Measurements from ENCODE around the gene INTS13.
"Not testable (repeated sequence)": the region's sequence is repeated elsewhere in the genome, so short reads cannot be mapped to it uniquely, and the experiment has no call there.

Gene INTS13, protein sequence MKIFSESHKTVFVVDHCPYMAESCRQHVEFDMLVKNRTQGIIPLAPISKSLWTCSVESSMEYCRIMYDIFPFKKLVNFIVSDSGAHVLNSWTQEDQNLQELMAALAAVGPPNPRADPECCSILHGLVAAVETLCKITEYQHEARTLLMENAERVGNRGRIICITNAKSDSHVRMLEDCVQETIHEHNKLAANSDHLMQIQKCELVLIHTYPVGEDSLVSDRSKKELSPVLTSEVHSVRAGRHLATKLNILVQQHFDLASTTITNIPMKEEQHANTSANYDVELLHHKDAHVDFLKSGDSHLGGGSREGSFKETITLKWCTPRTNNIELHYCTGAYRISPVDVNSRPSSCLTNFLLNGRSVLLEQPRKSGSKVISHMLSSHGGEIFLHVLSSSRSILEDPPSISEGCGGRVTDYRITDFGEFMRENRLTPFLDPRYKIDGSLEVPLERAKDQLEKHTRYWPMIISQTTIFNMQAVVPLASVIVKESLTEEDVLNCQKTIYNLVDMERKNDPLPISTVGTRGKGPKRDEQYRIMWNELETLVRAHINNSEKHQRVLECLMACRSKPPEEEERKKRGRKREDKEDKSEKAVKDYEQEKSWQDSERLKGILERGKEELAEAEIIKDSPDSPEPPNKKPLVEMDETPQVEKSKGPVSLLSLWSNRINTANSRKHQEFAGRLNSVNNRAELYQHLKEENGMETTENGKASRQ

DNA sequence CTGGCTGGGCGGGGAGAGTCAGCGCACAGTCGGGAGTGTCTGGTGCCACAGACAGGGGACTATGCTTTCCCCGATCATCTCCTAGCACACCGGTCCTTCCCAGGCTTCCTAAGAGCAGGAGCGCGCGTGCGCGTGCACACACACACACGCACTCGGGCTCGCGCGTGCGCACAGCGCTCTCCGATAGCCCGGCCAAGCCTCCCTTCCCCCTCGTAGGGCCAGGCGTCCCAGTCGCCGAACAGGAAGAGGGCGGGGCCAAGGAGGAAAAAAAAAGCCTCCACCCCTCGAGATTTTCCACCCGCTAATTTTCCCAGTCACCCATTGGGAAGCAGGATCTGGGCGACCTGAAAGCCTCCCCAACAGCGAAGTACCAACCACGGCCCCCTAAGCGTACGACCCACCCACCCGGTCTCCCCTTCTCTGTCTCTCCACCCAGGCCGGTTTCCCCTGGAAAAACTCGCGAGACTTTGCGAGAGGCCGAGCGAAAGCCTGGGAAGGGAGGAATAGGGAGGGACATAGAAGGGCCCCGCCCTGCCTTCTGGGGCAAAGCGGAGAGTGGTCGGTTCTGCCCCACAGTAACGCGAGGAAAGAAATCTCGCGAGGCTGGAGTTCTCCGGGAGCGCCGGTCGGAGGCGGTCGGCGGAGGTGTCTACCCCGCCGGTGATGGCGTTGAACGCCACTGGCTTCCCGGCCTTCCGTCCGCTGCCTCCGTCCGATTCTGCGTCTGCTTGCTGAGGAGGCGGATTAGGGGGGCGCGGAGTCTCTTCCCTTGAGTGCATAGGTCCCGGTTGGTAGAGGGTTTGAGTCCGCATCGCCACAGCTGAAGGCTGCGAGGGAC lies at the start of gene INTS13, which contains the start of gene FGFR1OP2:
INTS13 (minus strand) TSS at position 119 of the 838 bp plus-strand sequence. CDS start 1,178 bp downstream, outside the sequence.
FGFR1OP2 (plus strand) TSS at position 608 of the 838 bp plus-strand sequence. CDS start 15,689 bp downstream, outside the sequence.
- peak; percentile 90 for FAIRE-seq

DNA sequence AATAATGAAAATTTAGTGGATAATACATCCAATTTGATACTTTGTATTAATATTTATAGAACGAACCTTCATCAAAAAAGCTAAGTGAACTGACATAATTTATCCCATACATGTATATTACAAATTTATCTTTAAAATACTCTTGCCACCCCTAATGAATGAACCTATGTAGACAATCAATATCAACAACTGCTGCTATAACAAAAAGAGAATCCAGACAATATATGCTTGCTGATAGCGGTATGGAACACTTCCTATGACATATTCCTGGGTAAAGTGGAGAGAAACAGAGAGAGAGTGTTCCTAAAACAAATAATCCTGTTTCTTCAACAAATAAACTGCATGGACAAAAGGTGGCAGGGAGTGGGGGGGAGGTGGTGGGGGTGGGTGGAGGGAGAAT lies 45.1 kb upstream of the INTS13 start:
- FAIRE-seq, result no peak

GRCh38 chr12:26979733-26980132 lies 42.0 kb upstream of the INTS13 start:
- FAIRE-seq, result no peak

- no peak for FAIRE-seq
Measured at GRCh38 chr12:26978801-26979200, 41.0 kb upstream of the INTS13 start.

GRCh38 chr12:26976687-26977086 lies 38.9 kb upstream of the INTS13 start:
- FAIRE-seq, result no peak

DNA sequence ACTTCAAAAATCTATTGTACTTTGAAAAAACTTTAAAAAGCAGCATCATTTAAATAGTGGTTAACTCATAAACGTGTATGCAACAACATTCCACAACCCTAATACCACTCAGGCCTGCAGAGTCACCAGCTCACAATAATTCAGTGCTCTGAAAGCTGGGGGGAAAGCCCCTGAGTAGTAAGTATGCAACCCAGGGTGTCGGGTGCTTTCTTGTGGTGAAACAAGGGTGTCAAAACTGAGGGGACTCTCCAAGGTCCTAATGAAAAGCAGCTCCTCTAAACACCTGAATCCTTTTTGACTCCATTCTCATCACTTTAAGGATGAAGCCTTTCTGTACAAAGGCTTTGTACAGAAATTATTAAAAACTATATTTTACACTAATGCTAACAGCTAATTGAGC lies 34.2 kb upstream of the INTS13 start:
- no peak for FAIRE-seq

DNA sequence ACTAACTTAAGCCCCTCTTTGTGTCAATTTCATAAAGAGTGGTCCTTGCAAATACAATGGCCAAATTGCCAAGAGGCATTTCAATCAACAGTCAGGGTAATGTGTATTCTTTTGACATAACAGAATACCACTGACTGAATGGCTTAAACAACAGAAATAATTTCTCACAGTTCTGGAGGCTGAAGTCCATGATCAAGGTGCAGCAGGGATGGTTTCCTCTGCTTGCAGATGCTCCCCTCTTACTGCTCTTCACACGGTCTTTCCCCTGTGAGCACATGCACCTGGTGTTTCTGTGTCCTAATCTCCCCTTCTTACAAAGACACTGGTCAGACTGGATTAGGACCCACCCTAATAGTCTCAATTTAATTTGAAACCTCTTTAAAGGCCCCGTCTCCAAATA lies 32.4 kb upstream of the INTS13 start:
- FAIRE-seq, result no peak

DNA sequence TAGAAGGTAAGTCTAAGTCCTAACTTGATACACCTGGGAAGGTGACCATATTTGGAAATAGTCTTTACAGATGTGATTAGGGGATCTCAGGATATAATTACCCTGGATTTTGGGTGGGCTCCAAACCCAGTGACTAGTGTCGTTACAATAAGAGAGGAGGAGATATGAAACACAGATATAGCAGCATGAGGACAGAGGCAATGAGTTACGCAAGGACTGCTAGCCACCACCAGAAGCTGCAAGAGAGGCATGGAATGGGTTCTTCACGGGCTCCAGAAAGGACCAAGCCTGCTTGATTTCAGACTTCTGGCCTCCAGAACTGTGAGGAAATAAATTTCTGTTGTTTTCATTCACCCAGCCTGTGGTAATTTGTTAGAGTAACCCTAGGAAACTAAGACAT lies 29.1 kb upstream of the INTS13 start:
- FAIRE-seq, result no peak

GRCh38 chr12:26963413-26963812 lies 25.6 kb upstream of the INTS13 start:
- peak; percentile 30 for FAIRE-seq

DNA sequence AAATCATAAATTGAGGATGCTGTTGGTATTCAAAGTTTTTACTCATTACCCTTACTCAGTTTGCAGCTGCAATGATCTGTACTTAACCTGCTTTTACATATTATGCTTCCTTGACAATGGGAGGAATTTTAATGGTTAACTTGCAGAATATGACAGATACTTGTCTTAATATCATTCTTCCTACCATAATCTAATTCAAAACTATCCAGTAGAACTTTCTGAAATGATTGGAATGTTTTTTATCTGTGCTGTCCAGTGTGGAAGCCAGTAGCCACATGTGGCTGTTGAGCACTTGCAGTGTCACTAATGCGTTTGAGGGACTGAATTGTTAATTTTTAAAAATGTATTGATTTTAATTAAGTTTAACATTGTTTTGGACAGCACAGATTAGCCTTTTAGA lies 24.0 kb upstream of the INTS13 start:
- FAIRE-seq, result no peak

GRCh38 chr12:26961391-26961790 lies 23.6 kb upstream of the INTS13 start:
- FAIRE-seq, result not testable (repeated sequence)

- no peak for FAIRE-seq
Measured at GRCh38 chr12:26954027-26954426, 16.2 kb upstream of the INTS13 start.

DNA sequence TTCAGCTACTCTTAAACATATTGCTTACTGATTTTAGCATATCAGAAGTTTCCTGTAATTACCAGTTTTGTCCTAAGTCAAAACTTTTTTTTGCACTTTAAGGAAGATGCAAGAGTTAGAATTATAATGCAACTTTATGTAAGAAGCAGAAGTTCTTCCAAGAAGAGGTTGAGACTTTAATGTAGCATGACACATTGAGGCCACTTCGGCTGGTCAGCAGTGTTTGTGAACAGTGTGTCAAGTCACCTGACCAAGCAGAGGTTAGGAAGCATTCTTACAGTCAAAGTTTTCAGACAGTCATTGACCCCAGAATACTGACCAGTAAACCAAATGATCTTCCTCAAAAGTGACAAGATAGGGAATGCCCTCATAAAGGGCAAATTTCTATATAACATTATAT lies 15.7 kb upstream of the INTS13 start:
- FAIRE-seq, result no peak

DNA sequence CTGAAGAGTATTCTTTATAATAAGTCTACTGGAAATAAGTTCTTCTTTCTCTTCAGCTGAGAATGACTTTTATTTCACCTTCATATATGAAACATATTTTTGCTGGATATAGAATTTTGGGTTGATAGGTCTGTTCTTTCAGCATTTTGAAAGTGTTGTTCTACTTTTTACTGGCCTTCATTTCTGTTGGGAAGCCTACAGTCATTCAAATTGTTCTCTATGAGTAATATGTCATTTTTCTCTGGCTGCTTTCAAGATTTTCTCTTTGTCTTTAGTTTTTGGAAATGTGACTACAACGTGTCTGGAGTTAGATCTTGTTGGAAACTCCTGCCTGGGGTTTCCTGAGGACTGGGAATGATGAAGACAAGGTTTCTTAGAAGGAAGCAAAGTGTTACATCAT lies 10.5 kb upstream of the INTS13 start:
- FAIRE-seq, result no peak

DNA sequence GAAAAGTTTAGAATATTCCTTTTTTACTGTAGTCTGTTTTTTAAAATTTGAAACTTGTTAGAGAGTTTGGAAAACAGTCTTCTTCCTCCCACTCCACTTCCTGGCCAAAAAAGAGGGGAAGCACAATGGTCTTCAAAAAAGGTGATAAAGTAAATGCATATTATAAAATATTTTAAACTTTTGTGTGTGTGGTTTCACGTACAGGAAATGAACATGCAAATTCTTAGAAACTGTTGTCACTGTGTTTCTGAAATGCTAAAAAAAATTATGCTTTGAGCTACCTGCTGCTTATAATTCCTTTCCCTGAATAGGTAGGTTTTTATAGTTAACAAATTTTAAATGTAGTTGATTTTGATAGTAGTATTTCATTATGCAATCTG lies 3.4 kb upstream of the INTS13 start:
- no peak for FAIRE-seq

GRCh38 chr12:26940516-26941214 lies 2.9 kb upstream of the INTS13 start:
- no peak for FAIRE-seq

DNA sequence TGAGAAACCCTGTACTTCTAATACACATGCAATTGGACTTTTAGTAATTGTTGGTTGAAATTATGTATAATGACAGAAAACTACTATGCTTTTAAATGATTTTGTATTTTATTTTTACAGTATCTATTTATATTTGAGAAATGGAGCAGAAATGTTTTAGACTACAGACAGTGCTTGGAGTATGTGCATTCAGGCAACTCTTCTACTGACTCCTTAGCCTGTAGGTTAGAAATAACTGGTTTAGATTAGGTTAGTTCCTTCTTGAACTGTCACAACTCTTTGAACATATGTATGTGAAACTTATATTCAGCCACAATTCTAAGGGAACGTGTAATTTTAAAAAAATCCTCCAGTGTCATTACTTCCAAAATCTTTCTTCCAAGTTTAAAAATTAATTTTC lies 2.2 kb upstream of the INTS13 start:
- FAIRE-seq, result no peak

- FAIRE-seq, result no peak
Measured at GRCh38 chr12:26939192-26939832, 1.5 kb upstream of the INTS13 start.

DNA sequence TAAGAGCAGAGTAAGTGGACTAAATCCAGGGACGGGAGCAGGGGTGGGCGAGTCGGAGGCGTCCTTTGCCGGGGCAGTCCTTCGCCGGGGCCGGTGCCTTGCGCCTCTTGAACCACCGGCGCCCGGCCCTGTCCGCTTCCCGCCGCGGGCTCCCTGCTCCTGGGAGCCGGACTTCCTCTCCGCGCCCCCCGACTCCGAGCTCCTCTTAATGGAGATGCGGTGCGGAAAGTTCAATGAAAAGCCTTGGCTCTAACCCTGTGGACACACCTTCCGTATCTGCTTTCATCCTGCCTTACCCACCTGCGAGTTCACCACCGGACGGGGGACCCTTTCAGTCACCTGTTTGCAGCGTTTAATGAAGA lies 901 bp upstream of the INTS13 start:
- FAIRE-seq, result no peak

DNA sequence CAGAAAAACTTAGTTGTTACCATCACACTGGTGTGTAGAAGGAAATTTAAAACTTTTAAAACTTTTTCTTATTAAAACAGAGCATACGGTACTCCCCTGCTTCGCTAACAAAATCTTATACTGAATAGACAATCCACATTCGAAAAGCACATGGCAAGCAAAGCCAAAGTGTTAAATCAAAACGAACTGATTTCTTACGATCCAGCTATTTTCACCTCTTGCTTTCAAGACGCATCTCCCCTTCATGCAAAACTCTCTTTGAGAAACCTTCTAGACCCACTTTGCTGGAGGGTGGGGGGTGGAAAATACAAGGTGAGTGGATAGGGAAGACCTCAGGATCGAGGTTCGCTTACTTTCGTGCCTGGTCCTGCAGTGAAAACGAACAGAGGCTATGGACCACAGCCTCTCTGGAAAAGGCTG lies 328 bp downstream of the INTS13 start:
- no peak for FAIRE-seq

- FAIRE-seq, result no peak
Measured at GRCh38 chr12:26936559-26937442, 980 bp downstream of the INTS13 start.

All from A204.1 (cell line).